HT1080 (cell line): Measurements from ENCODE around the gene SLC29A4. TPM values are rescaled to one million over a fixed set of nuclear protein-coding genes. Genes with fewer than 3 reads are reported as not detected.
"Not testable (repeated sequence)": the region's sequence is repeated elsewhere in the genome, so short reads cannot be mapped to it uniquely, and the experiment has no call there.

Source experiments
- DNase-seq: peaks from one replicate; pipeline ENCODE4 v3.0.0-alpha.2; 2015; ENCODE audit warnings: low read depth
- polyA plus RNA-seq, 2 experiments: library from polyadenylated mRNA; depleted of rRNA; stranded (reverse); fragments of >200 nt; gene quantifications; 2 replicates each; pipeline ENCODE4 v1.2.3, GENCODE V29; 2015
- total RNA-seq: library from RNA; depleted of rRNA; stranded (reverse); fragments of >200 nt; shearing (Covaris generic); gene quantifications from 2 replicates; pipeline ENCODE4 v1.2.3, GENCODE V29; 2014; rRNA removed

SLC29A4 gene, protein sequence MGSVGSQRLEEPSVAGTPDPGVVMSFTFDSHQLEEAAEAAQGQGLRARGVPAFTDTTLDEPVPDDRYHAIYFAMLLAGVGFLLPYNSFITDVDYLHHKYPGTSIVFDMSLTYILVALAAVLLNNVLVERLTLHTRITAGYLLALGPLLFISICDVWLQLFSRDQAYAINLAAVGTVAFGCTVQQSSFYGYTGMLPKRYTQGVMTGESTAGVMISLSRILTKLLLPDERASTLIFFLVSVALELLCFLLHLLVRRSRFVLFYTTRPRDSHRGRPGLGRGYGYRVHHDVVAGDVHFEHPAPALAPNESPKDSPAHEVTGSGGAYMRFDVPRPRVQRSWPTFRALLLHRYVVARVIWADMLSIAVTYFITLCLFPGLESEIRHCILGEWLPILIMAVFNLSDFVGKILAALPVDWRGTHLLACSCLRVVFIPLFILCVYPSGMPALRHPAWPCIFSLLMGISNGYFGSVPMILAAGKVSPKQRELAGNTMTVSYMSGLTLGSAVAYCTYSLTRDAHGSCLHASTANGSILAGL
- 1.1 and 1.6 TPM in 2 replicates for total RNA-seq
- polyA plus RNA-seq (2015; cell fraction: cytosol; rRNA removed) = 2.0 TPM in 2 replicates
- 2.9 and 3.1 TPM in 2 replicates for polyA plus RNA-seq (2015; cell fraction: nucleus; rRNA removed)

DNA sequence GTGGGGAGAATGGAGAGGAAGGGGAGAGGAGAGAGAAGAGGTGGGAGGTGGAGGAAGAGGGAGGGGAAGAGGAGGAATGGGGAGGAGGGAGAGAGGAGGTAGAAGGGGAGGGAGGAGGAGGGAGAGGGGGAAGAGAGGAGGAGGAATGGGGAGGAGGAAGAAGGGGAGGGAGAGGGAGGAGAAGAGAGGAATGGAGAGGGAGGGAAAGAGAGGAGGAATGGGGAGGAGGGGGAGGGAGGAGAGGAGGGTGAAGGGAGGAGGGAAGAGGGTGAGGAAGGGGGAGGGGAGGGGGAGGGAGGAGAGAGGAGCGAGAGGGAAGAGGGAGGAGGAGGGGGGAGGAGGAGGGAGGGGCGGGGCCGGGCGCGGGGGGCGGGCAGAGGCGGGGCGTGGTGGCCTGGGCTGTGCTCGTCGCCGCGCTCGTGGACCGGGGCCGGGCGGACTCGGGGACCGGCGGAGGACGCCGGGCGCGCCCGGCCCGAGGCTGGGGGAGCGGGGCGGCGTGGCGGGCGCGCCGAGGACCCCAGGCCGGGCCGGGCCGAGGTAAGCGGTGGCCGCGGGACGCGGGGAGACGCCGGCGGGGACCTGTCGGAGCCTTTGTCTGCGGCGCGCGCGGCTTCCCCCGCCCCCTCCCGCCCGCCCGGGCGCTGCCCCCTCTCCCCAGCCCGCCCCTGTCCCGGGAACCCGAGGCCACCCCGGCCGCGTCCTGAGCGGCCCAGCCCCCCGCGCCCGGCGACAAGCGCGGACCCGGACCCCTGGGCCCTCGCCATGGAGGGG is at the start of gene SLC29A4:
Gene SLC29A4 (plus strand): TSS at position 401 of the 774 bp plus-strand sequence. CDS start 4,874 bp downstream, outside the sequence.
- no peak for DNase-seq

DNA sequence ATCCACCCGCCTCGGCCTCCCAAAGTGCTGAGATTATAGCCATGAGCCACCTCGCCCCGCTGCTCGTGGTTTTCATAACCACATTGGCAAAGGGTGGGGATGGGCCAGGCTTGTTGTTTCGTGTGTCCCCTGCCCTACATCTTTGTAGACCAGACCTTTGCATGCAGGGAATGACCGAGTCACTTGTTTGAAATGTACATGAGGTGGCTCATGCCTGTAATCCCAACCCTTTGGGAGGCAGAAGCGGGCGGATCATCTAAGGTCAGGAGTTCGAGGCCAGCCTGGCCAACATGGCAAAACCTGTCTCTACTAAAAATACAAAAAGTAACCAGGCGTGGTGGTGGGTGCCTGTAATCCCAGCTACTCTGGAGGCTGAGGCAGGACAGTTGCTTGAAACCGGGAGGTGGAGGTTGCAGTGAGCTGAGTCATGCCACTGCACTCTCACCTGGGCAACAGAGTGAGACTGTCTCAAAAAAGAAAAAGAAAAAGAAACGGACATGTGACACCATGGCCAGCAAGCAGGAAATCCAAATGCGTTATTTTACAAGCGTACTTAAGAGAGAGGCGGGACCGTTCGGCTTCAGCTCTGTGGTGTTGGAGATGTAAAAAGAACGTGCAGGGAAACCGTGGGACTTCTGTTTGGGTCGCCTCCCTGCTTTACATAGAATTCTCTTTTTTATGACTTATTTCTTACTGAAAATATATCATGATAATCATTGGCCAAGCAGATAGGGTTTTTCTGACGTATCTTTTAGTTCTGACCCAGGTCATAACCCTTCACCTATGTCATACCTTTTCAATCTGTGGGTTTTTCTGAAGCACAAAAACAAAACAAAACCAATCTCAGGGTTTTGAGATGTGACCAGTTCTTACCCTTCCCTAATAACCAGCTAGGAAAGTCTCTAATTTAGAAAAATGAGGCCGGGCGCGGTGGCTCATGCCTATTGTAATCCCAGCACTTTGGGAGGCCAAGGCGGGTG is 47.6 kb upstream of the SLC29A4 start:
- DNase-seq = no peak

DNA sequence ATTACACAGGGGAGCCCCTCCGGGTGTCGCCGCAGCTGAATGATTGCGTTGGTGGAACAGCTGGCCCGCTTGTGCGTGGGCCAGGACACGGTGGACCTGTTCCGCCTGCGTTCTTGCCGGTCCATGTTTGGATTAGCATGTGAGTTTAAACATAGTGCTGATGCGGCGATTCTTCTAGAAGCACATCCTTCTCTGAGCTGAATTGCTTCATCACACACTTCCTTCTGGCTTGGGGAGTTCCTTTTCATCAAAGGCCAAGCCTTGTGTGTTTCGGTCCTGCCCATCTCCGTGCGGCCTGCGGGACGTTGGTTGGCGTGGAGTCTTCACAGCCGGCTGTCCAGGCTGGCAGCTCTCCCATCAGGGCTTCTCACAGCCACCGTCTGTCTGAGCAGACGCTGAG is 45.5 kb upstream of the SLC29A4 start:
- no peak for DNase-seq

DNA sequence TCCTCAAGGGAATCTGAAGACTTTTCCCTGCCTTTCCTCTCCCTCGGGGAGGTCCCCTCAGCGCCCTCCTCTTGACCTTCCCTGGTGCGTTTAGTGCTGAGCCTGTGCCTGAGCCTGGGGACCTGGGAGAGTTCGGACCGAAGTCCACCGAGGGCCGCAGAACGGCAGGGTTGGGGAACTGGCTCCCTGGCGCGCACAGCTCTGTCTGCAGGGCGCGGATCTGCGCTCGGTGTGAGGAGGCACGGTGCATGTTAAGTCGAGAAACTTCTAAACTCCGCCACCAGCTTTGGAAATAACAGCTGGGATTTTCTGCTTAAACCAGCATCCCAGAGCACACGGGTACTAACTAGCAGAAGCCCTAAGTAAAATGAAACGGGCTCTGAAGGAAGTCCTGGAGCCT is 44.2 kb upstream of the SLC29A4 start:
- DNase-seq = no peak

DNA sequence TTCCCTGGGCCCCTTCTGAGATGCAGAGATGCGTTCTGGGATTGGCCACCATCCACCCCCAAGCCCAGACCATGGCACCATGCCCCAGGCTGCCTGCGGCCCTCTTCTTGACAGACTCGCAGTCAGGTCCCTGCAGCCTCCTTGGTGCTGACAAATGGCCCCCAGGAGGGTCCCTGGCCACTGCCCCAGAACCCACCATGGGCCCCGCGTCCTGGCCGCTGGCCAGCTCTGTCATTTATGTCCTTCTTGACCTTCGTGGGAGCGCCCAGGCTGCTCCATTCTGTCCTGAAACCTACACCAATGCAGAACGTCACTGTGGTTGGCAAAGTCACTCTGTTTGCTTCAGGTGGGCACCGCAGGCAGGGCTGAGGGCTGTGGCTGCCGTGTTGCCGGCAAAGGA is 39.5 kb upstream of the SLC29A4 start:
- DNase-seq = no peak

DNA sequence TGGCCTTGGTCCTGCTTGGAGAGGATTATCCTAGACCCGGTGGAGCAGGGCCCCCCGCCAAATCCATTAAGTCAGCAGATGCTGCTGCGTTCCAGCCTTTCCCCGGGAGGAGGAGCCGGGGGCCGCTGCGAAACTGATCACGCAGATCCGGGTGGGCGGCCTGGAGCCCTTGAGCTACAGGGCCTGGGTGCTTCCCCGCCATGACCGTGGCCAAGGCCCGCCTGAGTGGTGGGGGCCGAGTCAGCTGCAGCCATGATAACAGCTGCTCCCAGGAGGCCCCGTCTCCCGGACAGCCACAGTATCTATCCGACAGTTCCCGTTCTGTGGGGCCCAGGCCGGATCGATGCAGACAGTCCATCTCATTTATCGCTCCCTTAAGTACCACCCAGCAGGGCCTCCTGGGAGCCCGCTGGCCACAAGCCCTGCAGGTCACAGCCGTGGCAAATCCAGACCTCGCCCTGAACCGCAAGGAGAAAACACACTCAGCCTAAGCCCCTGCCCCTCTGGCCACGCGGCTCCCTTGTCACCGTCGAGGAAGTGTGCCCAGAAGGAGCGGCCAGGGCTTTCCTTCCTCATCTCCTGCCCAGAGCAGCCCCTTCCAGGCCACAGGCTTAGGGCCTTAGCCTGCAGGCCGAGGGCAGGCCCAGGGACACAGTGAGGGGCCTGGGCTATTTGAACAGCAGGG is 34.4 kb upstream of the SLC29A4 start:
- no peak for DNase-seq

DNA sequence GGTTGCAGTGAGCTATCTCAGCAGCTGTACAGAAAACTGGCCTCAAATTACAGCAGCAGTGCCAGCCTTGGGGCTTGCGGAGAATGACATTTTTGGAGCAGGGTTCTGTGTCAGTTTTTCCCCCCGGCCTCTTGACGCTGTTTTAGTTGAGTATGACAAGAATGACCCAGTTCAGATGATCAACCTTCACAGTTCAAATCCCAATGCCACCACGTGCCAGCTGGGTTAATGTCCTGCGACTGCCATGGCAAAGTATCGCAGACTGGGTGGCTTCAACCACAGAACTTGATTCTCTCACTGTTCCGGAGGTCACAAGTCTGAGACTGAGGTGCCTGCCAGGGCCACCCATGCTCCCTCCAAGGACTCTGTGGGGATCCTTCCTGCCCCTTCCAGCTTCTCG is 32.0 kb upstream of the SLC29A4 start:
- not testable (repeated sequence) for DNase-seq

DNA sequence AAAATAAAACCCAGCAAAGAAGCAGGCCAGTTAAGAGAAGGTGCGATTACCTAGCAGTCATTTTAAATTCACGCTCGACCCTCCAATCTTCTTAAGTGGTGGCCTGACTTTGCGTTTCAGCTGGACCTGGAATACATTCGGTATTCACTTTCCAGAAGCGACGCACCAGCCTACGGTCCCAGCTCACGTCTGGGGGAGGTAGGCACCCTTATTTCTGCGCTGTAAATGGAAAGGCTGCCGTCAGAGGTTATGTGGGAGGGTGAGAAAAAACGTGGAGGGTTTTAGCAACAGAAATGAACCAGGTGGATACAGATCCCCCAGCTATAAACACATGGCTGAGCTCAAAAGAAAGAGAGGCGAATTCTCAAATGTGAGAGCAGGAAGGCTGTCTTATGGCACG is 29.2 kb upstream of the SLC29A4 start:
- not testable (repeated sequence) for DNase-seq

DNA sequence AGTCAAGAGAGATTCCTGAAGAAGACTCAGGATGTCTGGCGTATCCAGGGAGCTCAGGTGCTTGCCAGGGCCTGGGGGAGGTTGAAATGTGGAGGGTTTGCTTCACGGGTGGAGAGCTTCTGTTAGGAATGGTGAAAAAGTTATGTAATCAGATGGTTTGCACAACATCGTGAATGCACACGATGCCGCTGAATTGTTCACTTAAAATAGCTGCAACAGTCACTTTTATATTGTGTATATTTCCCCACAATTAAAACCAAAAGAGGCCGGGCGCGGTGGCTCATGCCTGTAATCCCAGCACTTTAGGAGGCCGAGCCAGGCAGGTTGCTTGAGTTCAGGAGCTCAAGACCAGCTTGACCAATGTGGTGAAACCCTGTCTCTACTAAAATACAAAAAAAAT is 28.4 kb upstream of the SLC29A4 start:
- not testable (repeated sequence) for DNase-seq

DNA sequence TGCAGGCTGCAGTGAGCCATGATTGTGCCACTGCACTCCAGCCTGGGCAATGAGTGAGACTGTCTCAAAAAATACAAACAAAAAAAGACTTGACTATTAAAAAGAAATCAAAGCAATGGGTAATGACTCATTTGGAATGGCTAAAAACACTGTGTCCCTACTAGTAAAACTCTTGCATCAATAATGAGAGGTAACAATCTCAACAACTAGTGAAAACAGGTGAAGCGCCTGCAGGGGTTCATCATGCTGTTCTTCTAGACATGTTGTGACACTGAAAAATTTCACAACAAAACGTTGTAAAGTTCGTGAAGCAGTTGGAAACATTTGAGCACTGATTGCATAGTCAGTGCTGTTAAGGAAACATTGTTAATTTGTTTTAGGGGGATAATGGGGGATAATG is 26.9 kb upstream of the SLC29A4 start:
- DNase-seq = no peak

DNA sequence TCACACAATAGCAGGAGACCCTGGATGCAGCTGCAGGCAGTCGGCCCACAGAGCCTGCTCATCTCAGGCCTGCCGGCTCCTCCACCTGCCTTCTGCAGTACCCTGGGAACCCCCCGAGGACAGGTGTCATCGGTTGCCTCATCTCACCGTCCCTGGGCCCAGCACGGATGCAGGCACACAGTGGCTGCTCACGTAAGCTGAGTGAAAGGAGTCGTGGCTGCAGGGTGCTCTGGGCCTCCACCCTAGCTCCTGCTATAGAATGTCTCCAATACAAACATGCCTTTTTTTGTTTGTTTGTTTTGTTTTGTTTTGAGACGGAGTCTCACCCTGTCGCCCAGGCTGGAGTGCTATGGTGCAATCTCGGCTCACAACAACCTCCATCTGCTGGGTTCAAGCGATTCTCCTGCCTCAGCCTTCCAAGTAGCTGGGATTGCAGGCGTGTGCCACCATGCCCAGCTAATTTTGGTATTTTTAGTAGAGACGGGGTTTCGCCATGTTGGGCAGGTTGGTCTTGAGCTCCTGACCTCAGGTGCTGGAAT is 22.1 kb upstream of the SLC29A4 start:
- not testable (repeated sequence) for DNase-seq

DNA sequence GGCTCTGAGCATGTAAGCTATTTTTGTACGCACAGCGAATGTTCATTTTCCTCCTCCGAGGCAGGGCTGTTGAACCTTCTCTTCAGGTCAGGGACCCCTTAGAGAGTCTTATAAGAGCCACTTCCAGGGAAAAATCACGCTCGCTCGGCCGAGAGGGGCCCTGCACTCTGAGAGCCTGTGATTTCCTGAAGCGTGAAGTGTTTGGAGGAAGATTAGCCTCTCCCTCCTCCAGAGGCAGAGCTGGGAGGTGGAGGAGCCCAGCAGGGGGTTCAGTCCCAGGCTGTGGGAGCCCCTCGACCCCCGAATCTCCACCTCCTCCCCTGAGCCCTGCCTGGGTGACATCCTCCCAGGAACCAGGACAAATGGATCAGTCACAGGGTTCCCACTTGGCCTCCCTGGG is 19.7 kb upstream of the SLC29A4 start:
- DNase-seq = not testable (repeated sequence)

DNA sequence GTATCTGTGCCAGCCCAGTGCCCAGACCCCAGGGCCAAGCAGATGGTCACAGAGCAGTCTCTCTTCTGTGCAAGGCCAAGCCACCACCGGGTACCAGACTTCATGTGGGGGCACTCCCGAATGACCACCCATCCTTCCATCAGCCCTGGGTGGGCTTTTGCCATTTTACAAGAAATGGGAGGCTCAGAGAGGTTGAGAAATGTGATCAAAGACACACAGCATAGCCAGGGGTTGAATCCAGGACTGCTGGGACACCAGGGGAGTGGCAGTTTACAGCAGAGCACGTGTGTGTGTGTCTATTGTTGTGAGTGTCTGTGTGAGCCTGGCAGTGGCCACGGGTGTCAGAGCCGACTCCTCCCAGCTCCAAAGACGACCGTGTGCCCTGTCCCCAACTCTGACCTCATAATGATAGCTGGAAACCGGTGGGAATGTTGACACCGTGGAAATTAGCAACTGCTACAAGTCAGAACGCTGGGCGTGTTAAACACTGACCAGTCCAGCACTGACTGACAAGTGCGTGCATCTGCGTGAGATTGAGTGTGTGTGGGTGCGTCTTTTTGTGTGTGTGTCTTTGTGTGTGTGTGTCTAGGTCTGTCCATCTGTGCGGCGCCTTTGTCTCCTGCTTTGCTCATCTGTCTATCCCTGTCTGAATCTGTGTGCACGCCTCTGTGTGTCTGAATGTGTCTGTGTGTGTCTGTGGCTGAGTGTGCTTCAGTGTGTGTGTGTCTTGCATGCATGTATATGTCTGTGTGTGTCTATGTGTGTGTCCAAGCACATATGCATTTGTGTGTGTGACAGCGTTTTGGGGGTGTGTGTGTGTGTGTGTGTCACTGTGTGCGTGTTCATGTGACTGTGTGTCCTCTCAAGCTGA is 17.2 kb upstream of the SLC29A4 start:
- DNase-seq = no peak

DNA sequence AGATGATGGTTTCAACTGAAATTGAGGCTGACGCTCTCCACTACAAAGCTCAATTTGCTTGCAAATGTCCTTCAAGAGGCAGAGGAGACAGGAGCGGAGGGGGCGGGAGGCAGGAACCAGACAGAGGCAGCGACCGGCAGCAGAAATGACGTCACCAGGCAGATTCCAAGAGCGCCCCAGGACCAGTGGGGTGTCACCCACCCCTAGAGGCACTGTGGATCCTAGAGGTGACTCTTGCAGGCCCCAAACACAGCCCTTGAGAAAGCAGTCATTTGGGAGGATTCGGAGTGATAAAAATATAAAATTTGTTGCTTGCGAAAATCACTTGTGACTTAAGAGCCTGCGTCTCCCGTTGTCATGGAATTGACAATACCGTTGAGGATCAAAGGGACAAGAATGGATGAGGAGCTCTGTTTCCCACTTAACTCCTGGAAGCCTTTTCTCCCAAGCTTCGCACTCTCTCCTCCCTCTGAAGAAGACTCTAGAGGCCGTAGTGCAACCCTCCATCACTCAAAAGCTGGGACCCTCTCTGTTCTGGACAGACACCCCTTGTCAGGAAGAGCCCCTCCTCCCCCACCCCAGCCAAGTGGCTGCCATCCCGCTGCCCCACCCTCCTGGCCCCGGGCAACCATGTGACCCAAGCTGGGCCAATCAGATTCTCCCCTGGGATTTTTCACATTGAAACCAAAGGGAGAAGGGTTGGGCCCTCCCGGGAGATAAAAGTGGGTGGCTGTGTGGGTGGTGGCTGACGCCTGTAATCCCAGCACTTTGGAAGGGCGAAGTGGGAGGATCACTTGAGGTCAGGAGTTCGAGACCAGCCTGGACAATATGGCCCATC is 16.3 kb upstream of the SLC29A4 start:
- DNase-seq = no peak

DNA sequence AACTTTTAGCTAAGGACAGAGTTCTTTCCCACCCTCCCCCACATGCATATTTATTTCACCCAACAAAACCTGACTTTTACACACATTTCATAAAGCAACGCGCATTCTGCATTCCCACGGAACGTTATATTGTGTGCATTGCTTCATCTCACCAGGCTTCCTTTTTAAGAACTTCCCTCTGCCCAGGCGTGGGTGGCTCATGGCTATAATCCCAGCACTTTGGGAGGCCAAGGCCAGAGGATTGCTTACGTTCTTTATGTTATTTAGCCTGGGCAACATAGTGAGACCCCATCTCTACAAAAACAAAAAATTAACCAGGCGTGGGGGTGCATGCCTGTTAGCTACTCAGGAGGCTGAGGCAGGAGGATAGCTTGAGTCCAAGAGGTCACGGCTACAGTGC is 14.9 kb upstream of the SLC29A4 start:
- not testable (repeated sequence) for DNase-seq

DNA sequence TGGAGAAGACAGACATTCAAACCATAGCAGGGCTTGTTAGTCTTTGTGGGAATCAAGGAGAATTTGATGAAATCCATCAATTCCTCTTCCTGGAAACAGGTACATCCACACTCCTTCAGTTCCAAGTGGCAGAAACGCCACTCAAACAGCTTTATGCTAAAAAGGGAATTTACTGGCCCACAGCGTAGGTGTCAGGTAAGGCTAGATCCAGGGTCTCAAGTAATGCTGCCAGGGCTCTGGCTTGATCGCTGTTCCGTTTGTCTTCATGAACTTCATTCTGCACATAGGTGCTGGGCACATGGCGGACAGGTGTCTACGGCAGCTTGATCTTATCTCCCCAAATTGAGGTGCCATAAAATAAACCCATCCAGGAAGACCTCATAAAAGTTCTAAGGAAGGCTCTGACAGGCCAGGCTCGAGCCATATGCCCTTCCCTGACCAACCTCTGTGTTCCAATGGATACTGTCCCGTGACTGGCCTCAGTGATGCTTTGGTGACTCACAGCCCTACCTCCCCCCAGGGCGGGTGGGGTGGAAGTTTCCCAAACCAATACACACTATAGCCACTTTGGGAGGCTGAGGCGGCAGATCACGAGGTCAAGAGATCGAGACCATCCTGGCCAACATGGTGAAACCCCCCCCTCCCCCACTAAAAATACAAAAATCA is 12.6 kb upstream of the SLC29A4 start:
- peak; percentile 28 for DNase-seq

DNA sequence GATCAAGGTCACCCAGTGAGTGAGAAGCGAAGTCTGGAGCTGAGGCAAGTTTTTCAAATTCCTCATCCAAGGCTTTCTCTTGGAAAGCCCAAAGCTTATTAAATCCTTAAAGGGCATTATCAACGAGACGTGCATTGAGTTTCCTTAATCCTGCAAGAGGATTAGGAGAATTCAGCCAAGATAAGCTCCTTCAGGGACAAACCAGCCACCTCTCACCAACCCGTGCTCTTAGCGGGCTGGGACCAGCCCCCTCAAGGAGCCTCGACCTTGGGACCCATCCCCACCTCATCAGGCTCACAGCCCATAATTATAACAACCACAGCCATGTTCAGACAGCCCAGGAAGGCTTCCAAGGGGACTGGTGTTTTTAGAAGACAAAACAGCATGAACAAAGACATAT is 12.0 kb upstream of the SLC29A4 start:
- no peak for DNase-seq
